Islet precursor cell (in vitro differentiated cells): Measurements from ENCODE around the gene PPM1H.
"Not testable (repeated sequence)": the region's sequence is repeated elsewhere in the genome, so short reads cannot be mapped to it uniquely, and the experiment has no call there.

ENCODE experiments used
- DNase-seq: peaks from one replicate; pipeline ENCODE4 v3.0.0-alpha.2; 2018

PPM1H gene

GRCh38 chr12:62668782-62669181, 266.2 kb downstream of the PPM1H start:
- DNase-seq = peak; percentile 72

GRCh38 chr12:62664951-62665350, 270.0 kb downstream of the PPM1H start:
- DNase-seq = not testable (repeated sequence)

GRCh38 chr12:62660756-62661155, 274.2 kb downstream of the PPM1H start:
- DNase-seq = no peak

GRCh38 chr12:62659453-62660295, 275.3 kb downstream of the PPM1H start:
- DNase-seq = no peak

- DNase-seq = no peak
Observed at GRCh38 chr12:62658910-62659309, 276.0 kb downstream of the PPM1H start.

- DNase-seq = peak; percentile 51
Observed at GRCh38 chr12:62657363-62657632, 277.7 kb downstream of the PPM1H start.

- peak; percentile 53 for DNase-seq
Observed at GRCh38 chr12:62656591-62657362, 278.2 kb downstream of the PPM1H start.

GRCh38 chr12:62655666-62656151, 279.2 kb downstream of the PPM1H start:
- DNase-seq = peak; percentile 33

- peak; percentile 78 for DNase-seq
Observed at GRCh38 chr12:62654326-62655241, 280.4 kb downstream of the PPM1H start.

- peak; percentile 59 for DNase-seq
Observed at GRCh38 chr12:62653740-62654139, 281.2 kb downstream of the PPM1H start.

- no peak for DNase-seq
Observed at GRCh38 chr12:62653304-62653703, 281.6 kb downstream of the PPM1H start.

- DNase-seq = peak; percentile 10
Observed at GRCh38 chr12:62651138-62651537, 283.8 kb downstream of the PPM1H start.

- peak; percentile 26 for DNase-seq
Observed at GRCh38 chr12:62649412-62650138, 285.4 kb downstream of the PPM1H start.

- DNase-seq = peak; percentile 36
Observed at GRCh38 chr12:62647586-62647985, 287.4 kb downstream of the PPM1H start.

- DNase-seq = peak; percentile 35
Observed at GRCh38 chr12:62646566-62646965, 288.4 kb downstream of the PPM1H start.

GRCh38 chr12:62643486-62643885, 291.5 kb downstream of the PPM1H start:
- DNase-seq = no peak

GRCh38 chr12:62642486-62642885, 292.5 kb downstream of the PPM1H start:
- DNase-seq = peak; percentile 45

GRCh38 chr12:62640910-62641448, 294.0 kb downstream of the PPM1H start:
- no peak for DNase-seq

GRCh38 chr12:62637679-62638078, 297.3 kb downstream of the PPM1H start:
- DNase-seq = no peak

- DNase-seq = no peak
Observed at GRCh38 chr12:62635649-62636048, 299.3 kb downstream of the PPM1H start.

- peak; percentile 82 for DNase-seq
Observed at GRCh38 chr12:62632411-62632918, 302.5 kb downstream of the PPM1H start.
